Sigmoid colon (tissue), 4 donors: Measurements from ENCODE around the gene LMBR1L.

ENCODE experiments used
- CTCF ChIP-seq, 4 experiments: fragments of 450-650 bp in 3 of 4; fragments of 200-600 bp in 1 of 4; IDR thresholded peaks; one replicate each; pipeline ENCODE4 v1.5.1; 2016 to 2019; ENCODE audit warnings: antibody characterized with exemption in 4 of 4, mild to moderate bottlenecking in 3 of 4, moderate library complexity in 2 of 4
- POLR2A ChIP-seq, 2 donors: fragments of 450-650 bp; IDR thresholded peaks; one replicate each; pipeline ENCODE4 v1.6.1; 2016; ENCODE audit warnings: antibody characterized with exemption in 2 of 2, mild to moderate bottlenecking in 2 of 2, moderate library complexity in 2 of 2
- POLR2AphosphoS5 ChIP-seq, 4 donors: sonication (generic); formaldehyde crosslinking; IDR thresholded peaks; one replicate each; pipeline ENCODE4 v1.6.1; 2017; ENCODE audit warnings: antibody characterized with exemption in 4 of 4

- no peak for TF ChIP-seq POLR2A (IDR thresholded peaks at IDR 0.05)
- no peak for TF ChIP-seq CTCF (IDR thresholded peaks at IDR 0.05)
- no peak for TF ChIP-seq POLR2AphosphoS5 (IDR thresholded peaks at IDR 0.05)
These were observed 51.7 kb downstream of the LMBR1L start for GRCh38 chr12:49059045-49059298.
